Kidney (tissue), 14 donors: ENCODE results near the gene ARHGAP26. TPM values are rescaled to one million over a fixed set of nuclear protein-coding genes. Genes with fewer than 3 reads are reported as not detected.
A peak's percentile ranks its signal among the peaks of the same experiment; 100 is the strongest.

ENCODE experiments used
- DNase-seq, 5 donors: peaks; one replicate each; pipeline ENCODE4 v3.0.0-alpha.2; 2013 to 2020
- FAIRE-seq: peaks from 2 replicates; lab custom pipeline; 2012; peaks lifted over from hg19 to GRCh38; lab: Jason Lieb, UNC
- H3K27ac ChIP-seq, 2 donors: one replicate each; pipeline ENCODE4 v1.7.0; 2013; ENCODE audit warnings: low read depth in 2 of 2, low read length in 2 of 2, inconsistent platforms in 1 of 2
- H3K27me3 ChIP-seq: one replicate; pipeline ENCODE4 v1.7.1; 2013; ENCODE audit warnings: low read length, inconsistent platforms; ENCODE audit not compliant: control insufficient read depth, insufficient read depth
- H3K36me3 ChIP-seq, 3 donors: one replicate each; pipeline versions ENCODE4 v1.7.0 to v1.7.1; 2013; ENCODE audit warnings: low read length in 3 of 3, control low read depth in 1 of 3, inconsistent platforms in 1 of 3; ENCODE audit not compliant: insufficient read depth in 3 of 3, control insufficient read depth in 2 of 3
- H3K4me1 ChIP-seq, 3 donors: one replicate each; pipeline versions ENCODE4 v1.7.0 to v1.7.1; 2013; ENCODE audit warnings: low read length in 3 of 3, inconsistent platforms in 1 of 3, low read depth in 1 of 3; ENCODE audit not compliant: control insufficient read depth in 2 of 3, insufficient read depth in 2 of 3
- H3K4me3 ChIP-seq, 3 donors: one replicate each; pipeline versions ENCODE4 v1.7.0 to v1.8.1; 2013; ENCODE audit warnings: low read length in 3 of 3, control low read depth in 1 of 3, inconsistent platforms in 1 of 3
- H3K9ac ChIP-seq, 3 donors: one replicate each; pipeline versions ENCODE4 v1.7.0 to v1.7.1; 2013; ENCODE audit warnings: low read length in 3 of 3, control low read depth in 1 of 3, inconsistent platforms in 1 of 3
- H3K9me3 ChIP-seq, 3 donors: one replicate each; pipeline versions ENCODE4 v1.7.0 to v1.7.1; 2013; ENCODE audit warnings: low read length in 3 of 3, control low read depth in 1 of 3, inconsistent platforms in 1 of 3; ENCODE audit not compliant: control insufficient read depth in 2 of 3, insufficient read depth in 1 of 3
- CTCF ChIP-seq: IDR thresholded peaks from 3 replicates; pipeline ENCODE4 v1.5.1; 2012; ENCODE audit warnings: mild to moderate bottlenecking, moderate library complexity, borderline replicate concordance; ENCODE audit not compliant: insufficient read depth; ENCODE audit errors: extremely low read depth
- intact Hi-C: fragments of 100-400 bp; cut with DNase I; formaldehyde crosslinking; loops from one replicate; pipeline ENCODE4 v1.11.1; 2022
- polyA plus RNA-seq: library from polyadenylated mRNA; stranded (reverse); fragments of 350-450 nt; fragmentation: Illumina TruSeq; extraction: RNeasy Lipid Tissue Mini Kit (QIAGEN cat#74804); gene quantifications from one replicate; pipeline ENCODE4 v1.2.3, GENCODE V29; 2014; ENCODE audit warnings: low read depth, low replicate concordance; ENCODE audit not compliant: insufficient read depth
- total RNA-seq: library from RNA; stranded (reverse); fragmentation: NEBNext Ultra II Directional; extraction: Animal tissue kit (Norgen Biotek cat#: 25700); gene quantifications from one replicate; pipeline ENCODE4 v1.2.1, GENCODE V29; 2021
- donor health status: control.
- donor health status: control.
- donor health status: control.
- donor health status: control.
- donor health status: control.
- donor health status: DM: yes; HTN: yes; CAD: no.
- donor health status: Normal renal cell carcinoma (clear cell type).

The ARHGAP26 gene
- total and polyA plus RNA-seq, 2 donors from 2014 or later = 2.5 to 85.7 TPM

- FAIRE-seq (no peak), DNase-seq (no peak)
- Histone ChIP-seq H3K27me3 (no peaks in the 10 kb centered on the region), H3K4me3 (no peak overlapping the region), H3K9me3 (no peaks in the 10 kb centered on the region), H3K27ac (no peak overlapping the region), H3K36me3 (no peaks in the 10 kb centered on the region), H3K9ac (no peak overlapping the region), H3K4me1 (no peaks in the 10 kb centered on the region)
- no peak for TF ChIP-seq CTCF
- intact Hi-C loops = no loop called here
Observed at GRCh38 chr5:143101121-143101520, 330.9 kb downstream of the ARHGAP26 start.

GRCh38 chr5:143101725-143102386, 331.7 kb downstream of the ARHGAP26 start:
- intact Hi-C loops = no loop called here
- DNase-seq (no peak), FAIRE-seq (no peak)
- no peak overlapping the region for H3K27ac ChIP-seq
- H3K36me3 ChIP-seq = no peaks in the 10 kb centered on the region
- no peaks in the 10 kb centered on the region for H3K27me3 ChIP-seq
- H3K4me1 ChIP-seq = no peaks in the 10 kb centered on the region
- TF ChIP-seq CTCF = no peak
- H3K9ac ChIP-seq = no peak overlapping the region
- no peak overlapping the region for H3K4me3 ChIP-seq
- H3K9me3 ChIP-seq = no peaks in the 10 kb centered on the region

GRCh38 chr5:143102411-143102810, 332.2 kb downstream of the ARHGAP26 start:
- Histone ChIP-seq H3K27ac (no peak overlapping the region), H3K4me3 (no peak overlapping the region), H3K36me3 (no peaks in the 10 kb centered on the region), H3K27me3 (no peaks in the 10 kb centered on the region), H3K9ac (no peak overlapping the region), H3K4me1 (no peaks in the 10 kb centered on the region), H3K9me3 (no peaks in the 10 kb centered on the region)
- TF ChIP-seq CTCF = no peak
- intact Hi-C loops = no loop called here
- DNase-seq (peak in 1 of 5 donors; percentile 72), FAIRE-seq (no peak)
